Head of caudate nucleus (tissue), 42 donors: ENCODE results near the gene FANCL.
A peak's percentile ranks its signal among the peaks of the same experiment; 100 is the strongest.
"Not testable (repeated sequence)": the region's sequence is repeated elsewhere in the genome, so short reads cannot be mapped to it uniquely, and the experiment has no call there.

ENCODE experiments used
- DNase-seq, 42 donors: peaks; one replicate each; pipeline versions ENCODE4 v3.0.0 to v3.0.0-alpha.2; 2020 to 2021; ENCODE audit warnings: mixed read lengths in 7 of 42
- intact Hi-C: fragments of 100-400 bp; cut with DNase I; formaldehyde crosslinking; loops from one replicate; pipeline ENCODE4 v1.15.0; 2022

Gene FANCL

GRCh38 chr2:58210951-58211568 lies 30.1 kb downstream of the FANCL start:
- intact Hi-C loops, DNase-seq: not testable (repeated sequence)

- intact Hi-C loops = no loop called here
- DNase-seq = no peak
Measured at GRCh38 chr2:58207189-58207588, 33.9 kb downstream of the FANCL start.

GRCh38 chr2:58206785-58207184 lies 34.3 kb downstream of the FANCL start:
- intact Hi-C loops = no loop called here
- no peak for DNase-seq

GRCh38 chr2:58204195-58204959 lies 36.7 kb downstream of the FANCL start:
- no peak for DNase-seq

GRCh38 chr2:58203018-58203417 lies 38.1 kb downstream of the FANCL start:
- no peak for DNase-seq
- intact Hi-C loops = no loop called here

More at GRCh38 chr2:58204195-58204959, 36.7 kb downstream of the FANCL start:
- intact Hi-C loops = no loop called here

GRCh38 chr2:58202404-58202803 lies 38.7 kb downstream of the FANCL start:
- no peak for DNase-seq
- intact Hi-C loops = no loop called here

- intact Hi-C loops = no loop called here
- no peak for DNase-seq
Measured at GRCh38 chr2:58197894-58198293, 43.2 kb downstream of the FANCL start.

GRCh38 chr2:58195662-58196061 lies 45.5 kb downstream of the FANCL start:
- DNase-seq = no peak
- intact Hi-C loops = no loop called here

- intact Hi-C loops = no loop called here
- no peak for DNase-seq
Measured at GRCh38 chr2:58194458-58194857, 46.7 kb downstream of the FANCL start.

- DNase-seq = not testable (repeated sequence)
Measured at GRCh38 chr2:58187022-58187421, 54.1 kb downstream of the FANCL start.

GRCh38 chr2:58186501-58186900 lies 54.6 kb downstream of the FANCL start:
- no peak for DNase-seq
- intact Hi-C loops = no loop called here

More at GRCh38 chr2:58187022-58187421, 54.1 kb downstream of the FANCL start:
- intact Hi-C loops = not testable (repeated sequence)

- intact Hi-C loops = no loop called here
Measured at GRCh38 chr2:58182527-58182926, 58.6 kb downstream of the FANCL start.

GRCh38 chr2:58180635-58181034 lies 60.5 kb downstream of the FANCL start:
- DNase-seq = no peak
- intact Hi-C loops = no loop called here

More at GRCh38 chr2:58182527-58182926, 58.6 kb downstream of the FANCL start:
- DNase-seq = no peak

- DNase-seq, intact Hi-C loops: not testable (repeated sequence)
Measured at GRCh38 chr2:58180175-58180574, 61.0 kb downstream of the FANCL start.

- intact Hi-C loops, DNase-seq: not testable (repeated sequence)
Measured at GRCh38 chr2:58177187-58177586, 63.9 kb downstream of the FANCL start.

- peak in 31 of 42 donors; percentile 4 to 64 (median 22) for DNase-seq
- intact Hi-C loops = not testable (repeated sequence)
Measured at GRCh38 chr2:58171831-58172230, 69.3 kb downstream of the FANCL start.

GRCh38 chr2:58170334-58170933 lies 70.7 kb downstream of the FANCL start:
- DNase-seq, intact Hi-C loops: not testable (repeated sequence)

GRCh38 chr2:58169845-58170244 lies 71.3 kb downstream of the FANCL start:
- intact Hi-C loops, DNase-seq: not testable (repeated sequence)

- intact Hi-C loops, DNase-seq: not testable (repeated sequence)
Measured at GRCh38 chr2:58168130-58168529, 73.0 kb downstream of the FANCL start.

GRCh38 chr2:58163913-58164312 lies 77.2 kb downstream of the FANCL start:
- intact Hi-C loops = no loop called here
- DNase-seq = no peak
